Measurements from ENCODE around the gene OPRD1.
"Not testable (repeated sequence)": the region's sequence is repeated elsewhere in the genome, so short reads cannot be mapped to it uniquely, and the experiment has no call there.

Gene OPRD1

GRCh38 chr1:28848416-28848815 is 36.4 kb downstream of the OPRD1 start:
- DNase-seq, result no peak

GRCh38 chr1:28853093-28853742 is 41.2 kb downstream of the OPRD1 start:
- DNase-seq, result no peak

DNA sequence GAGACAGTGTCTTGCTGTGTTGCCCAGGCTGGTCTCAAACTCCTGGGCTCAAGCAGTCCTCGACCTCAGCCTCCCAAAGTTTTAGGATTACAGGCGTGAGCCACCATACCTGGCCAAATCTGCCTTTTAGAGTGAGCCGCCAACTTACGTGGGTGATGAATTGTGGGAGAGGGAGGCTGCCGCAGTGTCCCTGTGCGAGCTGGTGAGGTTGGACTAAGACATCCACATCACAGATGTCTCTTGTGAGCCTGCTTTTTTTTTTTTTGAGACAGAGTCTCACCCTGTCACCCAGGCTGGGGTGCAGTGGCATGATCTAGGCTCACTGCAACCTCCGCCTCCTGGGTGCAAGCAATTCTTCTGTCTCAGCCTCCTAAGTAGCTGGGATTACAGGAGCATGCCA is 42.4 kb downstream of the OPRD1 start:
- not testable (repeated sequence) for DNase-seq

- no peak for DNase-seq
Measured at GRCh38 chr1:28855046-28855445, 43.1 kb downstream of the OPRD1 start.

DNA sequence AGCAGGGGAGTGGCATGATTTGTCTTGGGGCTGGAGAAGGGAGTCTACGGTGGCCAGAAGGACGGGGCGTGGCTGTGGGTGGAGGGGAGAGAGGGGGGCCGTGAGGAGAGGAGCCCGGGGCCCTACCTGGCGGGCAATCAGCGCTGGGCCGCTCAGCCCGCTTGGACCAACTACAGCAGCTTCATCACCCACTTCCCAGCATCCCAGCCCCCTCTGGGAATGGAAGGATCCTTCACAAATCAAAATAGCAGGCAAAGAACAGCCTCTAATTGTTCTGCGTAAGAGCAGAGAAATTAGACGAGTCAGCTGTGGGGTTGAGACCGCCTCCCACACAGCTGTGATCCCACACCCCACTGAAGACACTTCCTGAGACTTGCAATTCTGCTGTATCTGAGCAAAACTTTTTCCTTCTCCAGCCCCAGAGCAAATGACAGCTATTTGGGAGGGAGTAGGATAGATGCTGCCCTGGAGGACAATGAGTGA is 43.5 kb downstream of the OPRD1 start:
- DNase-seq, result no peak

DNA sequence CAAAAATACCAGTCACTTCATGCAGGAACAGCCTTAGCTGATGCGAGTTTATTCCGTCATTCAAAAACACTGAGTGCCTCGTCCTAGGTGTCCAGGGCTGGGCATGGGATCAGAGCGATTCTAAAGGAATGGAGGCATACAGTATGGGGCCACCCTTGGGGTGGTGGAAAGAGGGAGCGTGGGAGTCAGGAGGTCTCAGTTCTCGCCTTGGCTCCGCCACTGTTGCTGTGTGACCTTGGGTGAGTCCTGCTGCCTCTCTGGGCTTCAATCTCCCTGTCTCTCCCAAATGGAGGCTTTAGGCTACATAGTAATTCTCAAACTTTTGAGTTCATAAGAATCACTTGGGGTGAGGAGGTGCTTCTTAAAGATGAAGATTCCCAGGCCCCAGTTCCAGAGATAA is 44.0 kb downstream of the OPRD1 start:
- no peak for DNase-seq

DNA sequence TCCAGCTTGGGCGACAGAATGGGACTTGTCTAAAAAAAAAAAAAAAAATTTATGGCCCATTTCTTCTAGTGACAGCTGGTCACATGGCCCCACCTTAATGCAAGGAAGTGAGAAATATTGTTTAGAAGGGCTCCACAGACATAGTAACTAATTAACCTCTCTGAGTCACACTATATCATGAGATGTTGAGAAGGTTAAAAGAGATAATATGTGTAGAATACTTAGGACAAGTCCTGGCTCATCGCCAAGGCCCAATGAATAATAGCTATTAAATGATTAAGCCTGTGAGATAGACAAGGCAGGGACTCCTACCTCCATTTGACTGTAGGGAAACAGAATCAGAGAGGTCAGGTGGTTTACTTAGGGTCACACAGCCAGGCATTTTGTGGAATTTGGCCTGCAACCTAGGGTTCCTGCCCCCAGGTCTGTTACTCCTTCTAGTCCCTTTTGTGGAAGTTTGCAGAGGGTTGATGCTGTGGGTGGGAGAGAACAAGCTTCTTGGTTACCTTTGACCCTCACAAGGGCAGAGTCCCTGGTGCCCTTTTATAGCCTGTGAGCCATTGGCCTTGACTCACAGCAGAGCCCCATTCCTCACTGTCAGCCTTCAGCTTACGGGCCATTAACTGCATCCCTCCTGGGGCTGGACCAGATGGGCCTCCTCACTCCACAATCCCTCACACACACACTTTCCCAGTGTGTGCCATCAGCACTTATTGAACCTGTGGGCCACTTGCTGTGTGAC is 48.5 kb downstream of the OPRD1 start:
- DNase-seq, result no peak

- DNase-seq, result no peak
Measured at GRCh38 chr1:28862571-28863403, 50.8 kb downstream of the OPRD1 start.

GRCh38 chr1:28864695-28865094 is 52.7 kb downstream of the OPRD1 start:
- DNase-seq, result no peak

GRCh38 chr1:28865997-28866650 is 54.2 kb downstream of the OPRD1 start:
- DNase-seq, result no peak

GRCh38 chr1:28867850-28868249 is 55.9 kb downstream of the OPRD1 start:
- DNase-seq, result no peak

DNA sequence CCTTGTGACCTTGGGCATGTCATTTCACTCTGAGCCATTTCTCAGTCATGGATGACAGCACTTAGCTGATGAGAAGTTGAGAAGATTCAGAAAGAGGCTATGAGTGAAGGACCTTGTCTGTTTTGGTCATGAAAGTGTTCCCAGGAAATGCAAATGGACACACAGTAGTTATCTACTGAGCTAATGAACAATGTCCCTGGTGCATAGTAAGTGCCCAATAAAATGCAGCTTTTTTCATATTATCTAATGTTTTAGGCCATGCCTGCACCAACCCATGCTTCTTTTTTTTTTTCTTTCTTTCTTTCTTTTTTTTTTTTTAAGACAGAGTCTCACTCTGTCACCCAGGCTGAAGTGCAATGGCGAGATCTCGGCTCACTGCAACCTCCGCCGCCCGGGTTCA is 58.0 kb downstream of the OPRD1 start:
- no peak for DNase-seq

- DNase-seq, result no peak
Measured at GRCh38 chr1:28871631-28872401, 59.8 kb downstream of the OPRD1 start.

DNA sequence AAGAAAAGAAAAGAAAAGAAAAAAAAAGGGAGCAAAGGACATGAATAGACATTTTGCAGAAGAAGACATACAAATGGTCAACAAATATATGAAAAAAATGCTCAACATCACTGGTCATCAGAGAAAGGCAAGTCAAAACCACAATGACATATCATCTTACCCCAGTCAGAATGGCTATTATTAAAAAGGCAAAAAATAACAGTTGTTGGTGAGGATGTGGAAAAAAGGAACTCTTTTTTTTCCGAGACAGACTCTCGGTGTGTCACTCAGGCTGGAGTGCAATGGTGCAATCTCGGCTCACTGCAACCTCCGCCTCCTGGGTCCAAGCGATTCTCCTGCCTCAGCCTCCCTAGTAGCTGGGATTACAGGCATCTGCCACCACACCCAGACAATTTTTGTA is 63.2 kb downstream of the OPRD1 start:
- DNase-seq, result not testable (repeated sequence)

GRCh38 chr1:28877132-28877781 is 65.3 kb downstream of the OPRD1 start:
- DNase-seq, result peak; percentile 72

DNA sequence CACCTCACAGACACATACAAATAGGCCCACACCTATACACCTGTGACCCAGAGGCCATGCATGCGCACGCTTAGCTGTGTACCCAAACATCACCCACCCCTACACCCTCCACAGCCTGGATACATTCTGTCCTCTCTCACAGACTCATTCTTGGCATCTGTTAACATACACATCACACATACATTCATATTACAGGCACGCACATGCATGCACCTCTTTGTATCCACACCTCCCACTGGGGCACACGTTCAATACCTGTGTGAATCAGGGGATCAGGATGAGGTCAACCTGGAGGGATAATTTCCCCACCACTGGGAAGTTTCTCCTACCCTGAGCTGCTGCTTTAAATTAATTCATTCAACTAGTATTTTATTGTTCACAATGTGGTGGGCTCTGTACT is 66.8 kb downstream of the OPRD1 start:
- no peak for DNase-seq

- peak; percentile 89 for DNase-seq
Measured at GRCh38 chr1:28882009-28882628, 70.1 kb downstream of the OPRD1 start.

DNA sequence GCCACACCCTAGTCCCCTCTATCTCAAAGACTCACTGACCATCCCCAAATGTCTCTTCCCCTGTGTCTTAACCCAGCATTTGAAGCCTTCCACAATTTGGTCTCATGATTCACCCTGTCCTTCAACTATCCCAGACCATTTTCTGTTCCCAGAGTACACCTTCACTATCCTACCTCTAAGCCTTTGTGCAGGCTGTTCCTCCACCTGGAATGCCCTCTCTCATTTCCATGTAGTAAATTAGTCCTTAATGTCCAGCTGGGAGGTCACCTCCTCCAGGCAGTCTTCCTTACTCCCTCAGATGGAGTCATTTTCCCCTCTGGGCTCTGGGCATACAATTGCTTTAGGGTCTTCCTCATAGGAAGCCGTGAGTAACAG is 71.3 kb downstream of the OPRD1 start:
- DNase-seq, result no peak

GRCh38 chr1:28885472-28885877 is 73.5 kb downstream of the OPRD1 start:
- no peak for DNase-seq

DNA sequence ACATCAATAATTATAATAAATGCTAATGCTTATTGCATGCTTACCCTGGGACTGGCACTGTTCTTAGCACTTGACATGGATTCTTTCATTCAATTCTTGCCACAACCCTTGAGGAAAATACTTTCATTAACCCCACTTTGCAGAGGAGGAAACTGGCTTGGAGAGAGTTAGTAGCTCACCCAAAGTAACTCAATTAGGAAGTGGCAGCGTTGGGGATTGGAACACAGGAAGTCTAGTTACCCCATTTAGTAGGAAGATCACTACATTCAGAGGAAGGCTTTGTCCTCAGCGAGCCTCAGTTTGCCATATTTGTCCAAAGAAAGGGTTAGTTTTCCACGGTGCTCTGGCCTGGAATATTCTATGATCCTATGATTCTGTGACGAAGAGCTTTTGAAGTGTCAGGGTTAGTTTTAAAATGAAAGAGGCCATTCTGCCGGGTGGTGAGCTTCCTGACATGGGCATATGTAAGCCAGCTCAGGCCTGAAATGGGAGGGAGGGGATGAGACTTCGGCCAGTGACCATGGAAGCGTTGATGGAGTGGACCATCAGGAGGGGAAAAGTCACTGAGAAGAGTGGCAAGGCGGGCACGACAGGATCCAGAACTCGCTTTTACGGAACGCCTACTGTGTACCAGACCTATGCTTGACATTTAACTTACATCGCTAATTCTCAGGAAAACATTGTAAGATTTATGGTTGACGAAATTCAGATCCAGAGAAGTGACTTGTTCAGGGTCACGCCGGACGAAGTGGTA is 74.2 kb downstream of the OPRD1 start:
- DNase-seq, result no peak
